NT2/D1 (cell line): ENCODE results near the gene POMT2.

Source experiments
- YY1 ChIP-seq: IDR thresholded peaks from 2 replicates; pipeline ENCODE4 v1.6.1; 2011; ENCODE audit not compliant: insufficient read length, insufficient read depth
- ZNF274 ChIP-seq: IDR thresholded peaks from 2 replicates; pipeline ENCODE4 v1.6.1; 2011; ENCODE audit warnings: mild to moderate bottlenecking, low read depth, low read length

DNA sequence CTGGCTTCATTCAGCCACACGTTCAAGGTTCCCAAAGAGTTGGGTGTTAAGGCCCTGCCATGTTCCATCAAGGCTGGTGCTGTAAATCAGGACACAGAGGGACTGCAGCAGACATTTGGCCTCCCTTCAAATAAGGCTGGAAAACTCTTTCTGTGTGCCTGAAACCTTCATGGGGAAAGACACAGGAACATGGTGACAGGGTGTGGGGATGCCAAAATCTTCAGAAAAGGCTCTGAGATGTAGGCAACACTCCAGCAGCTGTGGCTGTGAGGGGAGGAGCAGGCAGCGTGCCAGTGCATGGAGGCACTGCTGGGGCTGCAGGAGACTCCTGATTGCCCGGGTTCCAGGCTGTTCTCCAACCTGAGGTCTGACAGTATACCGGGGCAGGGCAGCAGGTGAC is 15.0 kb downstream of the POMT2 start:
- TF ChIP-seq YY1 (no peak), ZNF274 (no peak)
